M059J (cell line): Measurements from ENCODE around the gene GABRB2. TPM values are rescaled to one million over a fixed set of nuclear protein-coding genes. Genes with fewer than 3 reads are reported as not detected.
"Not testable (repeated sequence)": the region's sequence is repeated elsewhere in the genome, so short reads cannot be mapped to it uniquely, and the experiment has no call there.

Experiments
- DNase-seq: peaks from one replicate; pipeline ENCODE4 v3.0.0-alpha.2; 2012; ENCODE audit warnings: low read depth
- total RNA-seq: library from RNA; depleted of rRNA; stranded (reverse); fragments of >200 nt; shearing (Covaris generic); gene quantifications from 2 replicates; pipeline ENCODE4 v1.2.3, GENCODE V29; 2014

Gene GABRB2
- total RNA-seq, 1 experiment from 2014 or later: not detected

DNA sequence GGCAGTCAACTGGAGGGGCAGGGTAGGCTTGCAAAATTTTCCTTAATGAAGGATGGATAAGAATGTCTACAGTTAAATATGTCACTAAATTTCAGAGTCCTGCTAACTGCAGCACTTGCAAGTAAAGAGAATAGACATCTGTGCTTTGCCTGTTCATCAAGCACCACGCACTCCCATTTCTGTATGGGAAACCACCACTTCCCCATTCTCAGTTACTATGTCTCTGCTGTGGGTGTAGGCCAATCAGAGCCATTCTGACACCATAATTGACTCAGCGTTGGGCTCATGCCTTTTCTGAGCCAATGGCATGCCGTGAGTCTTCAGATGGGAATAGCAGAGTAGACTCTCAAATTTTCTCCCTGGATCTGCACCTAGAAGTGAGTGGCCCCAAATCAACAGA is 247.5 kb downstream of the GABRB2 start:
- no peak for DNase-seq

DNA sequence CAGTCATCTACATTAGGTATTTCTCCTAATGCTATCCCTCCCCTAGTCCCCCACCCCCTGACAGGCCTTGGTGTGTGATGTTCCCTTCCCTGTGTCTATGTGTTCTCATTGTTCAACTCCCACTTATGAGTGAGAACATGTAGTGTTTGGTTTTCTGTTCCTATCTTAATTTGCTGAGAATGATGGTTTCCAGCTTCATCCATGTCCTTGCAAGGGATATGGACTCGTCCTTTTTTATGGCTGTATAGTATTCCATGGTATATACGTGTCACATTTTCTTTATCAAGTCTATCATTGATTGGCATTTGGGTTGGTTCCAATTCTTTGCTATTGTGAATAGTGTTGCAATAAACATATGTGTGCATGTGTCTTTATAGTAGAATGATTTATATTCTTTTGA is 249.1 kb downstream of the GABRB2 start:
- DNase-seq: not testable (repeated sequence)

- no peak for DNase-seq
These were observed 250.7 kb downstream of the GABRB2 start for GRCh38 chr5:161295721-161296250.

GRCh38 chr5:161288071-161288470 is 258.5 kb downstream of the GABRB2 start:
- no peak for DNase-seq

- DNase-seq: no peak
These were observed 259.1 kb downstream of the GABRB2 start for GRCh38 chr5:161287436-161287835.

DNA sequence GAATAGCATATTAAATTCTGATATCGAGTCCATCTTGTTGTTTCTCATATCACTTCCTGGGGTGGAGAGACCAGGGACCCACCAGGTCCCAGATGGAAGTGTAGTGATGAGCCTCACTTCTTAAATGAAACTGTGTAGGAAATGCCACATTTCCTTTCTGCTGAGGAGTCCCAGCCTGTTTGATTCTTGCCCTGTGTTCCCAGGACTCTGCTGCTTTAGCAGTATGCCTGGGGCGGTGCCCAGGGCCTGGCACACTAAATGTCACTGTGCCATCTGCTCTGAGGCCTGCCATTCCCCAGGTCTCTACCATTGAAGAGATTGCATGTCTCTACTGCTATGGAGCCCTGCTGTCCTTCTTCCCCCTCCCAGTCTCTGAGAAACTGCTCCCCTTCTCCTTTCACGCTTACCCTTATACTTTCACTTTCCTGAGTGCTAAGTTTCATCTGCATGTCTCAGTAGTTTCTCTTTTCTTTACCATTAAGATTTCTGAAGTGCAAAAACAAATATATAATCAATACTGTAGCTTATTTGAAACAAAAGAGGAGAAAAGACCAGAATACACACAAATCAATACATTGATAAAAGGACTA is 260.4 kb downstream of the GABRB2 start:
- no peak for DNase-seq

DNA sequence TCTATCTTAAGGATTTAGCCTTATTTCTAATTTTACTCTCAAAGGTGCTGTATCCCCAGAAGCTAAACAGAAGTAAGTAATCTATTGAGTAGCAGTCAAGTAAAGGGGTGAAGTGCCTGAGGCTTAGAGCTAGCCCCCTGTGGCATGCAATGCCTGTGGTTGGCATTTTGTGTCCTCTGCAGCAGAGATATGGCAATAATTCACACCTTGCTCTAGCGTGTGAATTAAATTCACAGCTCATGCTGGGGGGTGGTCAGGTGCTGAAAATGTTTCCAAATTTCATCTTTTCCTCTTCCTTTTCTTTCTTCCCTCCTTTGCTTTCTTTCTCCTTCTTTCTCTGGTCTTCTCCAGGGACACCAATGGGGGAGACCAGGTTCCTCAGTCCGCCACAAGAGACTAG is 262.1 kb downstream of the GABRB2 start:
- DNase-seq: no peak

- no peak for DNase-seq
These were observed 263.2 kb downstream of the GABRB2 start for GRCh38 chr5:161283296-161283695.

DNA sequence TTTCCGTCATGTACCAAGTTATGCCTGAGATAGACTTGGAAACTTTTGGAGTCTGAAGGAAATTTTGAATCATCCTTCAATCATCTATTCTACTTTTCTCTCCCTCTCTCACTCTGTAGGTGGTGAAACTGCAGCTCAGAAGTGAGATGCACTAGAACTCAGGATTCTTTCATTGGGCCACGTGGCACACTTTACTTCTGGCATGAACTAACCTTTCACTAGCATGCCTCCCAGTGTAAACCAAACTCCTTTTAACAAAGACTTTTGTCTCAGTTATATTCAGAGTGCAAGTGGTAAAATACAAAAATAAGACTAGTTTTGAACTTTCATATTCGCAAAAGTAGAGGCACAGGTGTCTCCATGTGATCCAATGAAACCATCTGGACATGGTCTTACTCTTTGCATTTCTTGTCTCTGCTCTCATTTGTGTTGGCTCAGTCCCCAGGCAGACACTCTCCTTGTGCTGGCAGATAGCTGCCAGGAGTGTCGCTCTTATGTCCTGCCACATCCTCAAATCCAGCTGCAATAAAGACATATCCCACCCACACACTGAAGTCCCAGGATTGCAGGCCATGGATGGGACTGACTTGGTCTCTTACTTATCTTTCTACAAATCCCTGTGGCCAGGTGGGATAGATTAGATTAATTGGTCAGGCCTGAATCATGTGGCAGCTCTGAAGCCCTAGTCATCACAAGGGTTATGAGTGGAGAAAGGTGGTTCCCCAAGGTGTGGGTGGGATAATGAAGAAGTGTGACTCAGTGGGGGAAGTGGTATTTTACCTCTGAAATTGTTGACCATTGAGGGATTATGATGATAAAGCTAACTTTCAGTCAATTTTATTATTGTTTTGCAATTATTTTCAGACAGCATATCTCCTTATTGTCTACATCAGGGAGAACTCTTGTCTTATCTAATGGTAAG is 267.5 kb downstream of the GABRB2 start:
- no peak for DNase-seq

DNA sequence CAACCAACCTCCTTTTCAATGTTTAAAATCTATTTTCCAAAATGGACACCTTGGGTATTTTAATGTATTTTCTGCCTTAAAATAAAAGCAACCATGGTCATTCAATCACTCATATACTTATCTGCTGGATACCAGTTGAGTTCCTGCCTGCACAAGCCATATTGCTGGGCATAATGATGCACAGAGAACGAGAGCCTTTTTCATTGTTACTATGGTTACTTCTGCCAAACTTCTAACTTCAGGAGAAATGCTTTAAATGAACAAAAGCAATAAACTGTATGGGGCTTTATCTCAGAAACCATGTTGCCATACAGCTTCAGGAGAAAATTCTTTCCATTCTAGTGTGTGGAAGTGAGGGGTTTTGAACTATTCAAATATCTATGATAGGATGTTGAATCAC is 269.5 kb downstream of the GABRB2 start:
- no peak for DNase-seq

DNA sequence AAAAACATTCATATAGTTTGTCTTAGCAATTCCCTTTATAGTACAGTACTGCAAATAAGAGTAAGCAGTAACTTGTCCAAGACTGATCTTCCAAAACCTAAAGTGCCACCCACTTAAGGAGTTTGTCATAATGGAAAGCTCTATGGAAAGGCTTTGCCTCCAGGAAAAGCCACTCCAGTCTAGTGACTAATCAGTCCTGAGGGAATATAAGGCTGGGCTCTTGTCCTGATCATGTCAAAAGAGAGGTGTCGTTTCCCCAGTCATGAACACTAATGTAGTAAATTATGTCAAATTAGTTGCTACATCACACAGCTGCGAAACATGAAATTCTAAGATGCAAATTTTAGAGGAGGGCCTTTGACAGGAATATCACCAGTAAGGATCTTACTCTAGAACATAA is 271.6 kb downstream of the GABRB2 start:
- DNase-seq: no peak

GRCh38 chr5:161273410-161273809 is 273.1 kb downstream of the GABRB2 start:
- no peak for DNase-seq

GRCh38 chr5:161271816-161272215 is 274.7 kb downstream of the GABRB2 start:
- no peak for DNase-seq

DNA sequence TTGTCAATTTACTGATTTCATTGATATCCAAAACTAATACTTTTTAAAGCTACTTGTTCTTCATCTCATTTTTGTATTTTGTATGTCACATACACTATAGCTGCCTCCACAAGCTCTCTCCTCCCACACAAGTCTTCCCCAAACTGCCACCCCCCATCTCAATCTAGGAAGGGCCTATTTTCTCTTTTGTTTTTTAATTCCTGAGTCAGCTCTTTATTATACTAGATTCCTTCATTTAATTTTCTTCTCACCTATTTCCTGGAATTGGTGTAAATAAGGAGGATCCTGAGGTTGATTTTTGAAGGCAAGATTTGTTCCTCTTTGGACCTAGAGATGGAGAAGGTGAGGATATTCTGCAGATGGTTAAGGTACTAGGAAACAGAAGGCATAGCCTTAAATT is 277.4 kb downstream of the GABRB2 start:
- DNase-seq: no peak

GRCh38 chr5:161266954-161267353 is 279.6 kb downstream of the GABRB2 start:
- DNase-seq: no peak

GRCh38 chr5:161265006-161265405 is 281.5 kb downstream of the GABRB2 start:
- no peak for DNase-seq

DNA sequence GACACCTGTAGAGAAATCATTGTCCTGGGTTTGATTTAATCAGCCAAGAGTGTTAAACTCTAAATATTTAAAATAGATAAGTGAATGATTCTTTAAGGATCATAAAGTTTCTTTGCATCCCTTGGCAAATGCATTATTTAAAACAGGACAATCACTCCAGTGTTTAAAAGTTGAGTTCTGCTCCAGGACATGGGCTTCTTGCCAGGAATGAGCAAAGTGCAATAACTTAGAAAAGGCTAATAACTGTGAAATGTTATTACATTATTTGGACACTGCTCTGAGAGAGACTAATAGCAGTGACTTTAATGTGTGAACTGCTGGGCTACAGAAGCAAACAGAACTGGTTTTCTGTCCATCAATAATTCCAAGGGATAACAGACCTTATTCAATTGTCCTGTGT is 283.3 kb downstream of the GABRB2 start:
- DNase-seq: no peak

DNA sequence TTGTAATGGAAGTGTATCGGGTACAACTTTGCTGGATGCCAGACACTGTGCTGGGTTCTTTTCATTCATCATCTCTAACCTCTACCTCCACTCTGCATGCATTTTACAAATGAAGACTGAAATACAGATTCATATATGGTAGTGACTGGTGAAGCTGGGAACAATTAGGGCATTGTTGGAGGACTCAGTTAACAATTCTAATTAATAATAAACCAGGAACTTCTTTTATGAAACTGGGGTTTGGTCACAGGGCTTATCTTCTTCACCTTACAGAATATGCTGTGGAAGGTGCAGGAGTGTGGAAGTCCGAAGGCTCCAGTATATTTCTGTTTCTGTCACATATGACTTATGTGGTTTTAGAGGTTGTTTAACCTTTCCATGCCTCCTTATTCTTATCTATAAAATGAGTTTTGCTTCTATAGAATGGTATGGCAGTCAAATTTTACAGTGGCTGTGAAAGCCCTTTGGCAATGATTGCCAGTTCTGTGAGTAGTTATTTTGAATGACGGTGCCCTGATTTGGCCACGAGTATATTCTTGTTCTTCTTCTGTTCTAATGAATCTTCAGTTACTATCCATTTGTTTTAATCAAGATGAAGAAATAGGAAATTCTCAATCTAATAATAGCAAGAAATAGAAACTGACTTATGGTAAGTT is 284.7 kb downstream of the GABRB2 start:
- no peak for DNase-seq

GRCh38 chr5:161258438-161258837 is 288.1 kb downstream of the GABRB2 start:
- no peak for DNase-seq

- DNase-seq: no peak
These were observed 289.6 kb downstream of the GABRB2 start for GRCh38 chr5:161256957-161257356.

DNA sequence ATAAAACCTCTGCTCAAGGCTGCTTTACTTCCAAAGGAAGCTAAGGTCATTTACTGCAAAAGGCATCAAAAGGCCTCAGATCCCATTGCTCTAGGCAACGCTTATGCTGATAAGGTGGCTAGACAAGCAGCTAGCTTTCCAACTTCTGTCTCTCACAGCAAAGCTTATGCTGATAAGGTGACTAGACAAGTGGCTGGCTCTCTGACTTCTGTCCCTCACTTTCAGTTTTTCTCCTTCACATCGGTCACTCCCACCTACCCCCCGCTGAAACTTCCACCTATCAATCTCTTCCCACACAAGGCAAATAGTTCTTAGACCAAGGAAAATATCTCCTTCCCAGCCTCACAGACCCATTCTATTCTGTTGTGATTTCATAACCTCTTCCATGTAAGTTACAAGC is 293.6 kb downstream of the GABRB2 start:
- DNase-seq: not testable (repeated sequence)

GRCh38 chr5:161246749-161247148 is 299.8 kb downstream of the GABRB2 start:
- DNase-seq: no peak

DNA sequence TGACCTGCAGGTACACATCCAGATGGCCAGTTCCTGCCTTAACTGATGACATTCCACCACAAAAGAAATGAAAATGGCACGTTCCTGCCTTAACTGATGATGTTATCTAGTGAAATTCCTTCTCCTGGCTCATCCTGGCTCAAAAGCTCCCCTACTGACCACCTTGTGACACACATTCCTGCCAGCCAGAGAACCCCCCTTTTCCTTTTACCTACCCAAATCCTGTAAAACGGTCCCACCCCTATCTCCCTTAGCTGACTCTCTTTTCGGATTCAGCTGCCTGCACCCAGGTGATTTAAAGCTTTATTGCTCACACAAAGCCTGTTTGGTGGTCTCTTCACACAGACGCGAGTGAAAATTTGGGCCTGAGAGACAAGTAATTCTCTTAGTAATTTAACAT is 300.7 kb downstream of the GABRB2 start:
- not testable (repeated sequence) for DNase-seq
